LoVo (cell line): ENCODE results near the gene IL4R.

Experiments used
- DNase-seq: peaks from one replicate; pipeline ENCODE4 v3.0.0-alpha.2; 2016; ENCODE audit warnings: low spot score

Gene IL4R

DNA sequence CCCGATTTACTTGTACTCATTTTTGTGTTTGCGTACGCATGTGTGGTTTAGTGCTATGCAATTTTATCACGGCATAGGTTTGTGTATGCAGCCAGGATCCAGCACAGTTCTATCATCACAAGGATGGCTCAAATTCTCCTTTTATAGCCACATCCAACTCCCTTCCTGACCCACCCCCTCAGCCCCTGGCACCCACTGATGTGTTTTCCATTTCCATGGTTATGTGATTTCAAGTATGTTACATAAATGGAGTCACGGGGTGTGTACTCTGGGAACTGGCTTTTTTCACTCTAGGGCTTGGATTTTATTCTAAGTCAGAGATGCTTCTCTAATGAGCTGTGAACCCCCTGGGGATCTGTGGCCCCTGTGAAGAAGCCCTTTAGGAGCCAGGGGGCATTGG lies 16.8 kb downstream of the IL4R start:
- no peak for DNase-seq

DNA sequence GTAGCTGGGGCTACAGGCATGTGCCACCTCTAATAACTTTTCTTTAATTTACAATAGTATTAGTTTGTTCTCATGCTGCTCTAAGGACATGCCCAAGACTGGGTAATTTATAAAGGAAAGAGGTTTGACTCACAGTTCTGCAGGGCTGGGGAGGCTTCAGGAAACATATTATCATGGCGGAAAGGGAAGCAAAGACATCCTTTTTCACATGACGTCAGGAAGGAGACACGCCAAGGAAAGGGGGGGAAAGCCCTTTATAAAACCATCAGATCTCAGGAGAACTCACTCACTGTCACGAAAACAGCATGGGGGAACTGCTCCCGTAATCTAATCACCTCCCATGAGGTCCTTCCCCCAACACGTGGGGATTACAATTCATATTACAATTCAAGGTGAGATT lies 18.3 kb downstream of the IL4R start:
- no peak for DNase-seq

GRCh38 chr16:27333104-27333503 lies 19.3 kb downstream of the IL4R start:
- DNase-seq = no peak

DNA sequence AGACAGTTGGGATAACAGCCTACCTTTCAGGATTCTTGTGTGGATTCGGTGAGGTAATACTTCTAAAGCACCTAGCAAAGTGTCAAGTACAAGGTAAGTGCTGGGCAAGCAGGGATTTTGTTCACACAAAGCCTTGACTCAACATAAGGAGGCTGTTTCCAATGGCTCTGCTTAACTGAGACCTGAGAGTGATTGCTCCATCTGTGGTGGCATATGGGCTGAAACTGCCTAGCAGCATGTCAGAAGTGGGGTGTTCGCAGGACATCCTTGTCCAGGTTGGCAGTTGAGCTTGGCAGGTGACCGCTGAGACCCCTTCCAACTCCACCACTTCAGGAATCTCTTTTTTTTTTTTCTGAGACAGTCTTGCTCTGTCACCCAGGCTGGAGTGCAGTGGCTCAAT lies 19.8 kb downstream of the IL4R start:
- DNase-seq = no peak

- no peak for DNase-seq
Measured at GRCh38 chr16:27334192-27334764, 20.5 kb downstream of the IL4R start.

DNA sequence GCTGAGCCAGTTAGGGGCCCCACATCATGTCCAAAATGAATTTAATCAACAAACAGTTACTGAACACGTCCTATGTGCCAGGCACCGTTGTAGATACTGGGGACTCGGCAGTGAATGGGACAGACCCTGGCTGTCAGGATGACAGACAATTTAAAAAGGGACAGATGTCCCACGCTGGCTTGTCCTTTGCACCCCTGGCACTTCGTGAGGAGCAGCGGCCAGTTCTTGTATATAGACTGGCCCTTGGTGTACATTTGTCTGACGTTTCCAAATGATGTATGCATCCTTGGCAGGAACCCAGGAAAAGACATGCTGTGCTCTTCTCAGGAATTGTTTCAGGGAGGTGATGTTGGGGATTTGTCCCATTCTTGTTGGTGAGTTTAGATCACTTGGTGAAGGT lies 21.1 kb downstream of the IL4R start:
- no peak for DNase-seq

GRCh38 chr16:27335349-27336053 lies 21.7 kb downstream of the IL4R start:
- DNase-seq = no peak

DNA sequence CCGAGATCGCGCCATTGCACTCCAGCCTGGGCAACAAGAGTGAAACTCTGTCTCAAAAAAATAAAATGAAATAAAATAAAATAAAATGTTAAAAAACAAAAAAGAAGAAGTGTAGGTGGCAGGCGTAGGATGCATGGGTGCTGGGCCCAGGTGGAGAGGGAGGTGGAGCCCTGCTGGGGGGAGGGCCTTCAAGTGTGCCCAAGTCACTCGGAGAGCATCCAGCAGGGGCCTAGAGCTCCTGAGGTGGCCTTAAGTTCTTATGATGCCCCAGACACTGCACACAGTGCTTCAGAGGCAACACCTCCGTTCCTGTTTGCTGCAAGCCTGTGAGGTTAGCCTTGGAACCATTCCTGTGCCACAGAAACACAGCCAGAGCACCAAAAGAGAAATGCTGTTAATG lies 23.2 kb downstream of the IL4R start:
- DNase-seq = no peak

DNA sequence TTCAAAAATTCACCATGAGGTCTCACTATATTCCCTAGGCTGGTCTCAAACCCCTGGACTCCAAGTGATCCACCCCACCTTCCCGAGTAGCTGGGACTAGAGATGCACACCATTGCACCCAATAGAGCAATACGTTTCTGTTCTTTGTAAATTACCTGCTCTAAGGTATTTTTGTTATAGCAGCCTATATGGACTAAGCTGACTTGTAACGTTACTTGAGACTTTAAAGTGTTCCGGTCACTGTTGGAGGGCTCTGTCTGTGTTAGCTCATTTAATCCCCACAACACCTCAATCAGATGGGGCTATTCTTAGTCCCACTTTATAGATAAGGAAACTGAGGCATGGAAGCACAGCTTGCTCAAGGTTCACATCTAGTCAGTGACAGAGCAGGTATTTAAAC lies 25.4 kb downstream of the IL4R start:
- DNase-seq = no peak

DNA sequence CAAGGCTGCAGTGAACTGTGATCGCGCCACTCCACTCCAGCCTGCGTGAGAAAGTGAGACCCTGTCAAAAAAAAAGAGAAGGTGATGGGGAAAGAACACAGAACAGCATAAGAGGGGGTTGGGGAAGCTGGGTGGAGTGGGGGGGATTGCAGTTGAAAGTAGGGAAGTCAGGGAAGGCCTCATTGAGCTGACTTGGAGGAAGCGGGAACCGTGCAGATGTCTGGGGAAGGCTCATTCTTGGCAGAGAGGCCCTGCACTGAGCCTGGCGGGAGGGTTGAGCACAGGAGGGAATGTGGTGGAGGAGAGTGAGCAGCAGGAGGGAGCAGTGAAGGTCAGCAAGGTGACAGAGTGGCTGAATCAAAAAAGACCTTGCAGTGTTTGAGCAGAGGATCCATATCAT lies 26.9 kb downstream of the IL4R start:
- no peak for DNase-seq

GRCh38 chr16:27341549-27341948 lies 27.8 kb downstream of the IL4R start:
- DNase-seq = no peak

GRCh38 chr16:27341971-27342370 lies 28.2 kb downstream of the IL4R start:
- DNase-seq = no peak

GRCh38 chr16:27344721-27345120 lies 30.9 kb downstream of the IL4R start:
- no peak for DNase-seq

DNA sequence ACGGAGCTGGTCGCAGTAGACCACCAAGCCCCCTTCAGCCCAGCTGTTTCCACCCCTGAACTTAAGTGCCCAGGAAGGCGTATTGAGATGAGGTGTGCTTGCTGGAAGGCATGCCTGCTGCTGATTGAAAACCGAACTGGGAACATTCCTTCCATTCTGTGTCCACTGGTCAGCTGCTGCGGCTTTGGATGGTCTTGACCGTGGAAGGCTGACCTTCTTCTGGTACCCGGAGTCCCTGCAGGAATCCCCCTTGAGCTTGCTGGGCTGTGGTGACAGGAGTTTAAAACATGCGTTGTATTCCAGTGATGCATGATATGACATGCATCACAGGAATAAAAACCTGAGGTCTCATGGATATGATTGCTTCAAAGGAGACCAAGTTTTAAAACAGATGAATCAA lies 31.4 kb downstream of the IL4R start:
- DNase-seq = no peak

DNA sequence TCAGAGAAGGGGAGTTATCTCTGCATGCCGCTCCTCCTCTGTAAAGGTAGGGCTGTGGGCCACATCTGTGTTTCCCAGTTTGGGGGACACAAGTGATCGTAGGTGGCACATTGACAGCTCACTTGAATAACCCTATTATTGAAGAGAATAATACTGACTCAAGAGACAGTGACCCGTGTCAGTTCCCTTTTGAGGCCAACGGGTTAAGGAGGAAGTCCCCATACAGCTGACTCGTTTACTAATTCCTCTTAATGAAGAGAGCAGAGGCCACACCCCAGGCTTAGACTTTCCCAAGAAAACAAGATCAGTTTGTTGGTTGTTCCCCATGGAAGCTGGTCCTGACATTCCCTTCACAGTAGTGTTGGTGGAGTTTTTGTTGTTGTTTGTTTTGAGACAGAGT lies 33.0 kb downstream of the IL4R start:
- no peak for DNase-seq

GRCh38 chr16:27347930-27348685 lies 34.3 kb downstream of the IL4R start:
- no peak for DNase-seq

DNA sequence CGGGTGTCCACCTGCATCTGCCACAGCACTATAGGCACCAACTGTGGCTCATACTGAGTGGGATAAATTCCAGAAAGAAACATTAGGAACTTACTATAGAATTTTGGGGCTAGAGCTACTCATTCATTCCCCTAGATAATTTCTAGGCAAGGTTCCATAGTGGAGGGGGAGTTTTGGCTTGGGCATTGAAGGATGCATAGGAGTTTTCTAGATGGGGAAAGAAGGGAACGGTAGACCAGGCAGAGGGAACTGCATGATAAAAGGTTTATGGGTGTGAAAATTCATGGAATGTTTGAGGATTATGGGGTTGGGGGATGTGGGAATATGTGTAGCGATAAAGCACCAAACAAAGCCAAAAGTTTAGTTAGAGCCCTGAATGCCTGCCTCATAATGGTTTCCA lies 35.5 kb downstream of the IL4R start:
- DNase-seq = no peak

GRCh38 chr16:27350006-27350405 lies 36.2 kb downstream of the IL4R start:
- no peak for DNase-seq

GRCh38 chr16:27351989-27352388 lies 38.2 kb downstream of the IL4R start:
- DNase-seq = no peak

DNA sequence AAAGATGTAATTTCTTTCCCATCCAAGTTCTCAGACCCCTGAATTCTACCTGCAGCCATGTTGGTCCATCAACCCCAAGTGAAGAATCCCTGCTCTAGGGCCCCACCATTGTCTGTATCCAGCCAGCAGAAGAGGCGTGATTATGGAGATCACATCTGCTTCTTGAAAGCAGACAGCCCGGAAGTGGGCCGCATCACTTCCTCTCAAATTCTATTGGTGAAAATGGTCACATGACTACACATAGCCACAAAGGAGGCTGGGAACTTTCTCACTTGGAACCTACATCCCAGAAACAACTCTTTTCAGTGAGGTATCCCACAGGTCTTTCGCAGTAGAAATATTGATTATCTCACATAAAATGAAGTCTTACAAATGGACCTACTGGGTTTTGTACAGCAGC lies 40.1 kb downstream of the IL4R start:
- no peak for DNase-seq

DNA sequence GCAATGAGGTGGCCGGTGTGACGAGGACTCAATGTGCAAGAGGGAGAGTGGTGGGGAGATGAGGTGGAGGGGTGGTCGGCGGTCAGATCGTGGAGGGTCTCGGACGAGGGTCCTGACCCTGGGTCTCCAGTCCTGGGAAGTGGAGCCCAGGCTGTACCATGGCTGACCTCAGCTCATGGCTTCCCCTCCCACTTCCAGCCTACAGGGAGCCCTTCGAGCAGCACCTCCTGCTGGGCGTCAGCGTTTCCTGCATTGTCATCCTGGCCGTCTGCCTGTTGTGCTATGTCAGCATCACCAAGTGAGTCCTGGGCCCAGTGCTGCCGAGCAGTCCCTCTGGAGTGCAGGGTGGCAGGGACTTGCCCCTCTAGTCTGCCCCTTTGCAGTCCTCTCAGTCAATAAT lies 41.8 kb downstream of the IL4R start:
- DNase-seq = no peak

GRCh38 chr16:27356794-27357193 lies 43.0 kb downstream of the IL4R start:
- DNase-seq = no peak

DNA sequence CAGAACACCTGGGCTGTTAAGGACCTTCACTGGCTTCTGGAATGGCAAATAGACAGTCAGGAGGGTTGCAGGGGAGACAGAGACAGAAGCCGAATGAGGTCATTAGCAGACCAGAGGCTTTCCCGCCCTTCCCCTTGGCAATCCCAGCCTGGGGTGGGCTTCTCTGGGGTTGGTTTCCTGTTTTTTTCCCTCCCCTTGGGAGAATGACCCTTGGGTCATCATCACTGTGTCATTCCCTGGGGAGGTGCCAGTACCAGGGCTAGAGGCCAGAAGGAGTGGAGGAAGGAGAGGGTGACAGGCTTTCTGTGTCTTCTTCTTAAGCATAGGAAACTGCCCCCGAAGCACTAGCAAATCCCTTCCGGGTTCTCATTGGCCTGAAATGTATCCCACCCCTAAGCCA lies 45.3 kb downstream of the IL4R start:
- no peak for DNase-seq

- DNase-seq = no peak
Measured at GRCh38 chr16:27359615-27360014, 45.8 kb downstream of the IL4R start.
